Astrocyte (in vitro differentiated cells and primary cell): ENCODE results near the gene TEX2.

ENCODE experiments used
- EZH2 ChIP-seq: IDR thresholded peaks from 2 replicates; pipeline ENCODE4 v1.6.1; 2012; ENCODE audit warnings: mild to moderate bottlenecking, low read length, inconsistent platforms; ENCODE audit not compliant: insufficient read depth
- TF ChIP-seq, protein P1 (sequence below): IDR thresholded peaks from 2 replicates; pipeline ENCODE4 v1.5.1; 2011; ENCODE audit warnings: low read depth, mild to moderate bottlenecking, inconsistent platforms, low read length, moderate library complexity; ENCODE audit not compliant: insufficient read depth

DNA sequence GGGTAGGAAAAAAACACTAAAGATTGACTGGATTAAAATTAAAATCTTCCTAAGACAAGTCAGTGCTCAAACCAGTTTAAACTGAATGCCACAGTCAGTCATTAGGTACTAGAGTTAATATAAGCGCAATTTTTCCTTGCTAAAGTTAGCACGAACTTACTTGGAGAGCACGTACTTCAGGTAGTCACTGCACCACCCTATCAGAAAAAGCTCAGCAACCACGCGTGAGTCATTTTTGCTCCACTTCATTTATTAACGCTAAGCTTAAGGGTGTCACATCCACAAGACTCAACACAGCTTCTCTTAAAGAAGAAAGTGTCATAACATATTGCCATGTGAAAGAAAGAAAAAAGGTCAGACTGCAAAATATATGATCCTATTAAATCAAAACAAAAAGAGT is 53.1 kb downstream of the TEX2 start:
- no peak for TF ChIP-seq EZH2
- TF ChIP-seq, protein P1, sequence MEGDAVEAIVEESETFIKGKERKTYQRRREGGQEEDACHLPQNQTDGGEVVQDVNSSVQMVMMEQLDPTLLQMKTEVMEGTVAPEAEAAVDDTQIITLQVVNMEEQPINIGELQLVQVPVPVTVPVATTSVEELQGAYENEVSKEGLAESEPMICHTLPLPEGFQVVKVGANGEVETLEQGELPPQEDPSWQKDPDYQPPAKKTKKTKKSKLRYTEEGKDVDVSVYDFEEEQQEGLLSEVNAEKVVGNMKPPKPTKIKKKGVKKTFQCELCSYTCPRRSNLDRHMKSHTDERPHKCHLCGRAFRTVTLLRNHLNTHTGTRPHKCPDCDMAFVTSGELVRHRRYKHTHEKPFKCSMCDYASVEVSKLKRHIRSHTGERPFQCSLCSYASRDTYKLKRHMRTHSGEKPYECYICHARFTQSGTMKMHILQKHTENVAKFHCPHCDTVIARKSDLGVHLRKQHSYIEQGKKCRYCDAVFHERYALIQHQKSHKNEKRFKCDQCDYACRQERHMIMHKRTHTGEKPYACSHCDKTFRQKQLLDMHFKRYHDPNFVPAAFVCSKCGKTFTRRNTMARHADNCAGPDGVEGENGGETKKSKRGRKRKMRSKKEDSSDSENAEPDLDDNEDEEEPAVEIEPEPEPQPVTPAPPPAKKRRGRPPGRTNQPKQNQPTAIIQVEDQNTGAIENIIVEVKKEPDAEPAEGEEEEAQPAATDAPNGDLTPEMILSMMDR: no peak
